ENCODE data around the gene RPS21.
"Not testable (repeated sequence)": the region's sequence is repeated elsewhere in the genome, so short reads cannot be mapped to it uniquely, and the experiment has no call there.

Gene RPS21

GRCh38 chr20:62365814-62366369 is 21.0 kb upstream of the RPS21 start:
- DNase-seq, result peak; percentile 64

DNA sequence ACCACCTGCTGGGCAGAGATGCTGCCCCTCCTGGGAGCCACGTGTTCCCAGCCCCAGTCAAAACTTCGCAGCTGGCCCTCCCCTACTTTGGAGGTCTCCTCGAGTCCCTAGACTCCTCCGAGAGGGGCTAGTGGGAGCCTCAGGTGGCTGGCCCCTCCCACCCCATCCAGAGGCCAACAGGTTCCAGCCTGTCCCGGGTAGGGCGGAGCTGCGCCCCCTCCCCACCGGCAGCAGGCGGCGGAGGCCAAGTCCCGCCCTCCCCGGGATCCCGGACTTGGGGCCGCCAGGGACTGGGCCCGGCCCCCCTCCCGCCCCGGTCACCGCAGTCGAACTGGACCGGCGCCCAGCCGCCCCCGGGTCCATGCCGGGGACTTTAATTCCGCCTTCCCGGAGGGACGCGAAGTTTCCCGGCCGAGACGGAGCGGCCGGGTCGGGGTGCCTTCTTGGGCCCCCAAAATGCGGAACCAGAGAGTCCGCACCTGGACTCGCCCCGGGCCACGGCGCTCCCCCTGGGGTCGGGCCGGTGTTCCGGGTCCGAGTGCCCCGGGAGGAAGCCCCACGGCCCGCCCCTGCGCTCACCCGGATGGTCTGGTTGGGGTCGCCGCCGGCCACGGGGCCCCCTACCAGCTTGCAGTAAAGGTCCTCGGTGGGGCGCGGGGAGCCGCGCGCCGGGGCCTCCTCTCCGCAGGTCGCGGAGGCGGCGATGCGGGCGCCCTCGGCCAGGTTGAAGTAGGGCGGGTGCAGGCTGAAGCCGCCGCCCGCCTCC is 20.4 kb upstream of the RPS21 start:
- DNase-seq, result peak; percentile 49

GRCh38 chr20:62367136-62367632 is 19.7 kb upstream of the RPS21 start, which contains the start of gene LAMA5:
Gene LAMA5, minus strand, starts transcription at chr20:62367312. Its CDS starts 67 bp downstream, at chr20:62367245.
- DNase-seq, result peak; percentile 31

DNA sequence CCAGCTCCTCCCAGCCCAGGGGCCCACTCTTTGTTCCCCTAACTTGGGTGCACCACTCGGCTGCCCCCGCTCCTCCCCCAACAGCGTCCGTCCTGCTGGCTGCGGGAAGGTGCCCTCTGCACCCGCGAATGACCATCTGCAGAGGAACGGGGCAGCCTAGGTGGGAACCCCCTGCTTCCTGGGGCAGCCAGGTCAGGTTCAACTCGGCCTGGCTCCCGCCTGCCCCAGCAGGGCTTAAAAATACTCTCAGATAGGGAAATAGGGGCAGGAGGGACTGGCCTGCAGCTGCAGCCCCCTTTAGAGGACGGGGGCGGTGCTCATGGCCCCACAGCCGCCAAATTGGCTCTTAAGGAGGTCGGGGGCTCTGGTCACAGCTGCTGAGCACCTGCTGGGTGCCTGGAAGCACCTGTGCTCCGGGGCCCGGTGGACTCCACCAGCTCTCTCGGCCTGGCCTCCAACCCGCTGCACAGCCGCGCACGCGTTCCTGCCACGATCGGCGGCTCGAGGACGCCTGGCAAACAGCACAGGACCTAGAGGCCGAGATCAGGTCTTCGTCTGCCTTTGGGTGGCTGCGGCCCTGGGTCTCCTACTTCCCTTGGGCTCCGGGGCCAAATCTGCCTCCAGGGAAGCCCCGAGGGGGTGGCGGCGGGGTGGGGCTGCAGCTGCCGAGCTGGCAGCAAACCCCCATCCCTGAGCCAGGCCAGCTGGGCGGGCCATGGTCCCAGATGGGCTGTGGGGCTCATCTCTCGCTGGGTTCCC is 19.1 kb upstream of the RPS21 start:
- DNase-seq, result peak; percentile 49

GRCh38 chr20:62368392-62368975 is 18.4 kb upstream of the RPS21 start:
- DNase-seq, result peak; percentile 60

DNA sequence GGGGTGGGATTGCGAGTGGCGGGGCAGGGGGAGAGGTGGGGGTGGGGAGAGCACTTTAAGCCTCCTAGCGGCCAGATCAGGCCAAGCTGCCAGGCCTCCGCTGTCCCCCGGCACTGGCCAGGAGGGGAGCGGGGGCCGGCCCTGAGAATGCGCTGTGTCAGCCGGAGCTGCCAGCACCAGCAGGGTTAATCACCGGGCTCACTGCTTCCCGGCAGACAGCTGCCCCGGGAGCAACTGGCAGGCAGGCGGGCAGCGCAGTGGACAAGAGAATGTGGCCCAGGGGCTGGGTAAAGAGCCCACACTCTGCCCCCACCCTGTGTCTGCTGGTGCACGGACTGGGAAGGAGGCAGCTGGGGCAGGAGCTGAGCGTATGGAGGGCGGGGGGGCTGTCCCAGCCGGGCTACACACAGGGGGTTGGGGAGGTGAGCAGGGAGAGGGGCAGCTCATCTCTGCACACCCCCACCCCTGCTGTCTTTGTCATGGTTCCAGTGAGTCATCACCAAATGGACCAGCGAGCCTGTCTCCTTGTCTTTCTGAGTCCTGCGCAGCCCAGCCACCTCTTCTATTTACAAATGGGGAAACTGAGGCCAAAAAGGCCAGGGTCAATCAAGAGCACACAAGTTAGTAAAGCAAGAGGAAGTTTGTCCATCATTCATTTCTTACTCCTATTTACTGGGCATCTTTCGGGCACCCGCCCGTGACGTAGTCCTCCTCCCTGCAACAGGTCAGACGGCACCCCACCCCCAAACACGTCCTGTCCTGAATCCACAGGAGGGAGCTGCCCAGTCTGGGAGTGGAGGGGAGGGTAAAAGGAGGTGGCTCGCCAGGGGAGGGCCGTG is 17.7 kb upstream of the RPS21 start:
- peak; percentile 27 for DNase-seq

DNA sequence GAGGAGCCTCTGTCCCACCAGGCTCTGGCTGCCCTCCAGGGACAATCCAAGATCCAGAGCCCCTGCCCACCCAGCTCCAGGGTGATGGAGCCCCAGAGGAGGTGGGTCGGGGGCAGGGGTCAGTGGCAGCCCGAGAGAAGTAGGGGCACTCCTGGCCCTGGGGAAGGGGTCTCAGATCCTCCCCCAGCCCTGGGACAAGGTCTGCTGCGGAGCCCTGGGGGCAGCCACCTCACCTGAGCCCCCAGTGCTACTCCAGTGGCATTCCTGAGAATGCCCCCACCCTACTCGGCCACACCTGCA is 17.1 kb upstream of the RPS21 start:
- no peak for DNase-seq

DNA sequence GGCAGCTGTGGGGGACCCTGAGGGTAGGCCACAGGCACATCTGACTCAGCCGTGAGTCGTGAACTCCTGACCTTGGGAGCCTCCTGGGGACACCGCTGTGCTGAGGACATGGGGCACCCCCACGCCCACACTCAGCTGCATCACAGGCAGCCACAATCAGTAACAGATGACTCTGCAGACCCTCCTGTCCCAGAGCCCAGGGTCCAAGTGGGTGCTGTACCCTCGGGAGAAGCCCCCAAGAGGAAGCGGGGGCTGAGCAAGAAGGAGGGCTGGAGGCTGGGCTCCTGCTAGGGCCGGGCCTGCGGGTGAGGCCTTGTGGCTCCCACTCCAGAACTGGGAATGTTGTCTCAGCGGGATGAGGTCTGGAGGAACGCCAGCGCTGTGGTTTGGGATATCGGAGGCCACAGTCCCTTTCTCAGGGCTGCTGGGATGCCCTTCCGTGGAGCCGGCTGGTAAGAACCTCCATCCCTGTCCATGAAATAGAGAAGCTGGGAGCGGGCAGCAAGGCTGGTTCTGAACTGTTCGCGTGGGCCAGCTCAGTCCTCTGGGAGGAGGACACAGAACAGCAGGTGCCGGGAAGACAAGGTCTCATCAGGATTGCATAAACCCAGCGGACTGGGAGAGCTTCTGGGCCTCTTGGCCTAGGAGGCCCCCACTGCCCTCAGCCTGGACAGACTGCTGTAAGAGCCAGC is 16.6 kb upstream of the RPS21 start:
- DNase-seq, result no peak

- no peak for DNase-seq
Measured at GRCh38 chr20:62370807-62371587, 15.9 kb upstream of the RPS21 start.

DNA sequence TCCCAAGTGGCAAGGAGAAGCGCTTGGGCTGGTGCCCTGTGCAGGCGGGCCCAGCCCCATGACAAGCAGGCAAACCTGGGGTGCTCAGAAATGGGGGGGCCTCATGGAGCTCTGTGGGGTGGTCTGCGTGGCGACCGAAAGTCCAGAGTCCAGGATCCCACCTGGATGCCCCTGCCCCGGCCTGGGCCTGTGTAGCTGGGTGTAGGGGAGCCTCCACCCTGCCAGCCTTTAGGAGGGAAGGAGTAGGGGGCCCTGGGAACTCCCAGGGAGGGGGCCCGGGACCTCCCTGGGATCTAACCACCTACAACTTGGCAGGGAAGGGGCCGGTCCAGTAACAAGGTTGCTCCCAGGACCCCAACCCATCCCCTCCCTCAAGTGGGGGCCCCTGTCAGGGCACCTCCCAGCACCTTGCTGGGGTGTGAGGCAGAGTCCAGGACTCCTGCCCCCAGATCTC is 15.3 kb upstream of the RPS21 start:
- no peak for DNase-seq

- no peak for DNase-seq
Measured at GRCh38 chr20:62372042-62372993, 14.6 kb upstream of the RPS21 start.

DNA sequence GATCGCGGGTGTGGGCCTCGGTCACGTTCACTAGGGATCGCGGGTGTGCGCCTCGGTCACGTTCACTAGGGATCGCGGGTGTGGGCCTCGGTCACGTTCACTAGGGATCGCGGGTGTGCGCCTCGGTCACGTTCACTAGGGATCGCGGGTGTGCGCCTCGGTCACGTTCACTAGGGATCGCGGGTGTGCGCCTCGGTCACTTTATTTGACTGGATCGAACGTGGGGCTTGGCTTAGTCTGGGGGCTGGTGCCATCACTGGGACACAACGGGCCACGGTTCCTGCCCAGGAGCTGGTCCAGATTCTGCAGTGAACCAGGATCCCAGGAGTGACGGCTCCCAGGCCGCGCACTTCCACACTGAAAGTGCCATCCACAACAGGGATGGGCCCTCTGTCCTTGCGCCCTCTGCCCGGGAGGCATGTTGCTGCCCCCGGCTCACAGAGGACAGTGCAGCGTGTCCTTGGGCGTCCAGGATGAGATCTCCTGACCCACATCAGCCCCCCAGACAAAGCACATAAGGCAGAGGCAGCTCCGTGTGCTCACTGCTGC is 13.2 kb upstream of the RPS21 start:
- not testable (repeated sequence) for DNase-seq

DNA sequence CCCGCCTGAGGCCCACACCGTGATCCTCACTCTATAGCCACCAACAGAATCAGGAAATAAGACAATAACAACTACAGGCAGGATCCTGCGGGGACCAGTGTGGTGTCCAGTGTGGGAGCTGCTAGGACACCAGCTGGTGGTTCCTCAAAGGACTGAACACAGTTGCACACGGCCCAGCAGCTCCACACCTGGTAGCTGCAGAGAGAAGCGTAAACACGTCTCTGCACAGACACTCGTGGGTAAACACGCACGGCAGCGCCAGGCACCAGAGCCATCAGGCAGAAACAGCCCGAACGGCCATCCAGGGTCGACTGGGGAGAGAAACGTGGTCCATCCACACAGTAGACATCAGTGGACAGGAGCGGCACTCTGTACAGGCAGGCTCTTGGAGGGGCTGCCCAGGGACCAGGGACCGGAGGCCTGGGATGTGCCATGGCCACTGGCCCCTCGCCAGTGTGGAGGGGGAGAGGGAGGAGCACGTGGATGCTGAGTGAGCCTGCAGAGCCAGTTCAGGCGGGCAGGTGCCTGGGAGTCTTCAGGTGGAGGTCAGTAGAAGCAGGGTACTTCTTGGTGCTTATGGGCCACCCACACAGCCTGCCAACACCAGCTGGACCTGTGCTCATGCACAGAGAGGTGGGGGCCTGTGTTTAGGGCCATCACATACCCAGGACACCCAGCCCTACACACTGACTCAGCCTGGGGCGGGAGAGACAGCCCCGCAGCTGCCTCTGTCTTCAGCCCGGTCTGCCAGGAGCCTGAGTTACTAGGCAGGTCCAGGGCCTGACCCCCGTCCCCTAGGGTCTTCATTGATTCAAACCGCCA is 12.4 kb upstream of the RPS21 start:
- peak; percentile 10 for DNase-seq

DNA sequence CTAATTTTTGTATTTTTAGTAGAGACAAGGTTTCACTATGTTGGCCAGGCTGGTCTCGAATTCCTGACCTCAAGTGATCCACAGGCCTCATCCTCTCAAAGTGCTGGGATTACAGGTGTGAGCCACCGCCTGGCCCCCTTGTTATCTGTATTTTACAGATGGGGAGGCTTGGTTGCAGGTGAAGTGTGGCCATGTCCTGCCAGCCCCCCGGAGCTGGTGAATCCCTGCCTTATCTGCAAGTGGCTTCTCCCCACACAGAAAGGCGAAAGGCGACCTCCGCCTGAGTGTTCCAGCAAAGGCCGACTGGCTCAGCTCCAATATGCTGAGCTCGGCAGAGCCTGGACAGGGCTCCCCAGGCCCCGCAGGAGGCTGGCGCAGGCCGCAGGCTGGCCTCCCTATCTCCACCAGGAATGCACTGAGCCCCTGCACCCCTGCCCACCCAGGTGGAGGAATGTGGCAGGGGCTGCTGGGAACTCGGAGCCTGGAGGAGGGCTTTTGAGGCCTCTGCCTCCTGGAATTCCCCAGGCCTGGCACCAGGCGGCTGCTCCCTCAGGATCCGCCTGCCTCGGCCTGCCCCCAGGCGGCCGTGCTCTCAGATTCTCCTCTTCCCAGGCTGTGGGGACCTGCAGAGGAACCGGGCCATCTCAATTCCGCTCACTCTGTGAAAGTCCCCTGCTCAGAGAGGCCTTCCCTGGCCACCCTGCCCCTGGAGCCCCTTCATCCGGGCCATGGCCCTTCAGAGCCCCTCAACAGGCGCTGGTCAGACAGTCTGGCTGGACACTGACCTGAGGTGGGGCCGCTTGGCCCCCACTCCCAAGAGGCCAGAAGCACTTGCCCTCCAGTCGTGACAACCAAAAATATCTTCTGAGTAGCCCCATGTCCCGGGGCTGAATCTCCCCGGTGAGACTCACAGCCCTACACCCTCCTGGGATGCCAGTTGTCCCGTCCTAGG is 10.5 kb upstream of the RPS21 start:
- DNase-seq, result no peak

GRCh38 chr20:62377064-62377461 is 9.8 kb upstream of the RPS21 start:
- DNase-seq, result no peak

- no peak for DNase-seq
Measured at GRCh38 chr20:62377615-62378178, 9.2 kb upstream of the RPS21 start.

DNA sequence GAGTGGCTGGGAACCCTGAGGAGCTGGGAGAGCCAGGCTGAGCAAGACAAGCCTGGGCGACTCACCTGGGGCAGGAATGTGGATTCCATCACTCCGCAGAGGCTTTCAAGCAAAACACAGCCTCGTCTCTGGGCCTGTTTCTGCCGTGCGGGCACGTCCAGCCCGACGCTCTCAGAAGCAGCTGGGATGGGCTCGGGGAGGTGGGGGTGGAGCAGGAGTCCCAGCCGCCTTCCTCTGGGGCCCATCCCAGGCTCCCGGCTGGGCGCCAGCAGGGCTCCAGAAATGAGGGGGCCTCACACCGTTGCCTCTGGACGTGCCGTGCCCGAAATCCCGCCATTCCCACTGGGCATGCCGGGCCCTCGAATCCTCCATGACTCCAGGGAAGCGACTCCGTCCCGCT is 8.7 kb upstream of the RPS21 start:
- DNase-seq, result no peak

Data from NCI-H510A treated with DMSO at 0.1 percent for 48 hours (cell line).